Measurements from ENCODE around the gene GLRX3. TPM values are rescaled to one million over a fixed set of nuclear protein-coding genes. Genes with fewer than 3 reads are reported as not detected.
A peak's percentile ranks its signal among the peaks of the same experiment; 100 is the strongest.

Gene GLRX3
- polyA plus RNA-seq, 2 donors: 41.8 to 80.3 TPM

DNA sequence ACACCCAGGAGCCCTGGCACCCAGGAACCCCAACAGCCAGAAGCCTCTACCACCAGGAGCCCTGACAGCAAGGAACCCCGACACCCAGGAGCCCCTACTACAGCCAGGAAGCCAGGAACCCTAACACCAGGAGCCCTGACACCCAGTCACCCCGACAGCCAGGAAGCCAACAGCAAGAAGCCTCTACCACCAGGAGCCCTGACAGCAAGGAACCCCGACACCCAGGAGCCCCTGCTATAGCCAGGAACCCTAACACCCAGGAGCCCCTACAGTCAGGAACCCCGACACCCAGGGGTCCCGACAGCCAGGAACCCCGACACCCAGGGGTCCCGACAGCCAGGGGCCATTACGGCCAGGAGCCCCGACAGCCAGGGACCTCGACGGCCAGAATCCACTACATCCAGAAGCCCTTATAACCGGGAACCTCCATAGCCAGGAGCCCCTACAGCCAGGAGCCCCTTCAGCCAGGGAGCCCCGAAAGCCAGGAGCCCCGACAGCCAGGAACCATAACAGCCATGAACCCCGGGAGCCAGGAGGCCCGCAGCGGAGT, 440 bp upstream of the GLRX3 start:
- H3K9me3 ChIP-seq (ENCODE audit: control insufficient read depth in 2 of 2, insufficient read depth in 1 of 2, low read depth in 1 of 2, low read length in 1 of 2): no peaks in the 10 kb centered on the region
- H3K4me3 ChIP-seq (ENCODE audit: low read depth in 1 of 2, low read length in 2 of 2): peak overlapping the region; percentile 96 to 99
- no peaks in the 10 kb centered on the region for H3K36me3 ChIP-seq (ENCODE audit: control insufficient read depth in 2 of 2, insufficient read depth in 2 of 2, low read length in 1 of 2)
- peaks cover 13 to 18% of the 10 kb centered on the region in 2 donors for H3K4me1 ChIP-seq (ENCODE audit: control insufficient read depth in 2 of 2, insufficient read depth in 2 of 2, low read length in 1 of 2)
- H3K27ac ChIP-seq (ENCODE audit: low read depth in 2 of 2, low read length in 1 of 2): peak overlapping the region; percentile 66 to 86
- H3K27me3 ChIP-seq (ENCODE audit: control insufficient read depth in 1 of 2, insufficient read depth in 2 of 2, low read length in 2 of 2): no peaks in the 10 kb centered on the region
- WGBS, 2 donors: 17 to 21% methylated on average over 17 of the region's 17 CpGs

DNA sequence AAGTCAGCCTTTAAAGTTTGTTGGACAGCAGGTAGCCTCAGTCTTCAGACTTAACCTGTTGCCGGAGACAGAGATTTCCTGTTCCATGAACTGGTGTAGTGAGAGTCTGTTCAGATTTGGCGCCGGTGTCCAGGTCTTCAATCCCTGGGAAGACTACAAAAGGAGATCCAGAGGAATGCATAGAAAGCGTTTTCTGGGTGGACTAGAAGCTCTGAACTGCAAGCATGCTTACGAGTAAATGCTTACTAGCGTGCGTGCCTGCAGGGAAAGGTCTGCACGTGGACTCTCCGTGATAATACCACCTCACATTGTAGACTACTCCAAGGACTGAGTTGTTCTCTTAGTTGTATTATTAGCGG, 878 bp downstream of the GLRX3 start:
- no peaks in the 10 kb centered on the region for H3K9me3 ChIP-seq (ENCODE audit: control insufficient read depth in 2 of 2, insufficient read depth in 1 of 2, low read depth in 1 of 2, low read length in 1 of 2)
- H3K36me3 ChIP-seq (ENCODE audit: control insufficient read depth in 2 of 2, insufficient read depth in 2 of 2, low read length in 1 of 2): no peaks in the 10 kb centered on the region
- peaks cover 15 to 18% of the 10 kb centered on the region in 2 donors for H3K4me1 ChIP-seq (ENCODE audit: control insufficient read depth in 2 of 2, insufficient read depth in 2 of 2, low read length in 1 of 2)
- no peaks in the 10 kb centered on the region for H3K27me3 ChIP-seq (ENCODE audit: control insufficient read depth in 1 of 2, insufficient read depth in 2 of 2, low read length in 2 of 2)
- H3K4me3 ChIP-seq (ENCODE audit: low read depth in 1 of 2, low read length in 2 of 2): peak overlapping the region; percentile 96 to 99
- 3 to 5% methylated on average over 10 of the region's 10 CpGs for WGBS, 2 donors
- H3K27ac ChIP-seq (ENCODE audit: low read depth in 2 of 2, low read length in 1 of 2): peak overlapping the region; percentile 92 to 94

DNA sequence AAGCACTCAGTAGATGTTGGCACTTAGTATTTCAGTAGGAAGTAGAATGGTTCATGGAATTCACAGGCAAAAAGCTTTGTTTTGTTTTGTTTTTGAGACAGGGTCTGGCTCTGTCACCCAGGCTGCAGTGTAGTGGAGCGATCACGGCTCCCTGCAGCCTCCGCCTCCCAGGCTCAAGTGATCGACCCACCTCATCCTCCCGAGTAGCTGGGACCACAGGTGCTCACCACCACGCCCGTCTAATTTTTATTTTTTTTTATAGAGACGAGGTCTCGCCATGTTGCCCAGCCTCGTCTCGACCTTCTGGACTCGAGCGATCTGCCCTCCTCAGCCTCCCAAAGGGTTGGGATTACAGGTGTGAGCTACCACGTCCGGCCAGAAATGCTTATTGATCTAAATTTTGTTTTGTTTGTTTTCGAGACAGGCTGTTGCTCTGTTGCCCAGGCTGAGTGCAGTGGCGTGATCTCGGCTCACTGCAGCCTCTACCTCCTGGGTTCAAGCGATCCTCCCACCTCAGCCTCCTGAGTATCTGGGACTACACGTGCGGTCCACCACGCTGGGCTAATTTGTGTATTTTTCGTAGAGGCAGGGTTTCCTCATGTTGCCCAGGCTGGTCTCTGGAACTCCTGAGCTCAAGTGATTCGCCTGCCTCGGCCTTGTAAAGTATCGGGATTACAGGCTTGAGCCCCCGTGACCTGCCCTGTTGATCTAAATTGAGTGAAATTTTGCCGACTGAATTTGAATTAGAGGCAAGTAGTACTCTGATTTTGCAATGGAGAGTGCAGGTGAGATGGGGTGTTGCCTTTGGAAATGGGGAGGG, 1.7 kb downstream of the GLRX3 start:
- Histone ChIP-seq H3K27ac (ENCODE audit: low read depth in 2 of 2, low read length in 1 of 2) (peak overlapping the region; percentile 20 to 79), H3K4me1 (ENCODE audit: control insufficient read depth in 2 of 2, insufficient read depth in 2 of 2, low read length in 1 of 2) (peaks cover 15 to 18% of the 10 kb centered on the region in 2 donors), H3K27me3 (ENCODE audit: control insufficient read depth in 1 of 2, insufficient read depth in 2 of 2, low read length in 2 of 2) (no peaks in the 10 kb centered on the region), H3K4me3 (ENCODE audit: low read depth in 1 of 2, low read length in 2 of 2) (peak overlapping the region in 1 of 2 donors; percentile 96), H3K9me3 (ENCODE audit: control insufficient read depth in 2 of 2, insufficient read depth in 1 of 2, low read depth in 1 of 2, low read length in 1 of 2) (no peaks in the 10 kb centered on the region), H3K36me3 (ENCODE audit: control insufficient read depth in 2 of 2, insufficient read depth in 2 of 2, low read length in 1 of 2) (peaks cover 0 to 4% of the 10 kb centered on the region in 2 donors)
- 75 to 84% methylated on average over 28 of the region's 28 CpGs for WGBS, 2 donors

DNA sequence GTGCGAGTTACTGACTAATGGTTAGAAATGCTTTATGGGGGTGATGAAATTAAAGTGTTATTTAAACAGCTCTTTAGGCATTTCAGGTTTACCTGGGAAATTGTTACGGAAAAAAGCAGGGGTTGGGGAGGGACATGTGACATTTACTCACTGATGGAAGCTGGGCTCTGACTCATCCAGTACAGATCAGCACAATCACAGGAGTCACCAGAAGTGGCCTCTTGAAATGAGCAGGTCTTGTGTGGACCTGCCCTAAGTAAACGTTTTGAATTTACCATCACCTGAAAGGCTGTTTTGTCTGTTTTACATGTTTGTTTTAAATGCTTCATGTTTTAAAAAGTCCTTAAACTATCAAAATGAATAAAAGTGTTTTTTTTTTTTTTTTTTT, 2.3 kb downstream of the GLRX3 start:
- Histone ChIP-seq H3K4me3 (ENCODE audit: low read depth in 1 of 2, low read length in 2 of 2) (peak overlapping the region in 1 of 2 donors; percentile 2), H3K27ac (ENCODE audit: low read depth in 2 of 2, low read length in 1 of 2) (peak overlapping the region; percentile 20 to 79), H3K4me1 (ENCODE audit: control insufficient read depth in 2 of 2, insufficient read depth in 2 of 2, low read length in 1 of 2) (peaks cover 15 to 18% of the 10 kb centered on the region in 2 donors), H3K36me3 (ENCODE audit: control insufficient read depth in 2 of 2, insufficient read depth in 2 of 2, low read length in 1 of 2) (peaks cover 0 to 5% of the 10 kb centered on the region in 2 donors), H3K27me3 (ENCODE audit: control insufficient read depth in 1 of 2, insufficient read depth in 2 of 2, low read length in 2 of 2) (no peaks in the 10 kb centered on the region), H3K9me3 (ENCODE audit: control insufficient read depth in 2 of 2, insufficient read depth in 1 of 2, low read depth in 1 of 2, low read length in 1 of 2) (no peaks in the 10 kb centered on the region)
- 38 to 61% methylated on average over 3 of the region's 3 CpGs for WGBS, 2 donors

DNA sequence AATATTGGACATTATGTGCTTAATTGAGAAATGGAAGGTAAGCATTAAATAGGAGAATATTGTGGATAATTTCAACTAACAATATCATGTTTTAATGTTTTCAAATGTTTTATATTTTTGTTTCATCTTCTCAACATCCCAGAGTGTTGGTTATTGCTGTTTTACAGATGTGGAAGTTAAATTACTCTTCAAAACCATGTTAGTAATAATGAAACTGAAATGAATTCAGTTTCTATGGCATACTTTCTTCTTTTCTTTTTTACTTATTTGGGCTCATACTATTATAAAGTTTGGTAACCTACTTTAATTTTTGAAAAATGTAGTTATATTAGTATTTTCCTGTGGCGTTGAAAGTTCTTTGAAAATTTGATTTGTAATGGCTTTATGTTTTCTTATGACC, 4.2 kb downstream of the GLRX3 start:
- WGBS, 2 donors: 85 to 89% methylated on average over 1 of the region's 1 CpG
- H3K4me1 ChIP-seq (ENCODE audit: control insufficient read depth in 2 of 2, insufficient read depth in 2 of 2, low read length in 1 of 2): peaks cover 15% of the 10 kb centered on the region in 2 donors

DNA sequence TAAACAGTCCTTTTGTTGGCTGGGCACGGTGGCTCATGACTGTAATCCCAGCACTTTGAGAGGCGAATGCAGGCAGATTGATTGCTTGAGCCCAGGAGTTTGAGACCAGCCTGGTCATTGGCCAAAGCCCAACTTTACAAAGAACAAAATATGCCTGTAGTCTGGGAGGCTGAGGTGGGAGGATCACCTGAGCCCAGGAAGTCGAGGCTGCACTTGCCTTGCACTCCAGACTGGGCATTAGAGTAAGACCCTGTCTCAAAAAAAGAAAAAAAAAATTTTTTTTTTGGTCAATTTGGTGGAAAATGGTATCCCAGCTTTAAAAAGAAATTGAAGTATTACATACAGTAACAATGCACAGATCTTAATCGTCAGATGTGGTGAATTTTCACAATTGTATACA, 4.8 kb downstream of the GLRX3 start:
- H3K4me3 ChIP-seq (ENCODE audit: low read depth in 1 of 2, low read length in 2 of 2): no peak overlapping the region
- H3K27me3 ChIP-seq (ENCODE audit: control insufficient read depth in 1 of 2, insufficient read depth in 2 of 2, low read length in 2 of 2): no peaks in the 10 kb centered on the region
- H3K27ac ChIP-seq (ENCODE audit: low read depth in 2 of 2, low read length in 1 of 2): no peak overlapping the region
- no peaks in the 10 kb centered on the region for H3K9me3 ChIP-seq (ENCODE audit: control insufficient read depth in 2 of 2, insufficient read depth in 1 of 2, low read depth in 1 of 2, low read length in 1 of 2)
- 76% methylated on average over 4 of the region's 4 CpGs for WGBS, 2 donors
- H3K4me1 ChIP-seq (ENCODE audit: control insufficient read depth in 2 of 2, insufficient read depth in 2 of 2, low read length in 1 of 2): peaks cover 11 to 17% of the 10 kb centered on the region in 2 donors
- peaks cover 0 to 5% of the 10 kb centered on the region in 2 donors for H3K36me3 ChIP-seq (ENCODE audit: control insufficient read depth in 2 of 2, insufficient read depth in 2 of 2, low read length in 1 of 2)

More for the DNA sequence above, 4.2 kb downstream of the GLRX3 start:
- no peak overlapping the region for H3K27ac ChIP-seq (ENCODE audit: low read depth in 2 of 2, low read length in 1 of 2)
- no peaks in the 10 kb centered on the region for H3K9me3 ChIP-seq (ENCODE audit: control insufficient read depth in 2 of 2, insufficient read depth in 1 of 2, low read depth in 1 of 2, low read length in 1 of 2)
- H3K4me3 ChIP-seq (ENCODE audit: low read depth in 1 of 2, low read length in 2 of 2): no peak overlapping the region
- H3K36me3 ChIP-seq (ENCODE audit: control insufficient read depth in 2 of 2, insufficient read depth in 2 of 2, low read length in 1 of 2): peaks cover 0 to 5% of the 10 kb centered on the region in 2 donors
- H3K27me3 ChIP-seq (ENCODE audit: control insufficient read depth in 1 of 2, insufficient read depth in 2 of 2, low read length in 2 of 2): no peaks in the 10 kb centered on the region

DNA sequence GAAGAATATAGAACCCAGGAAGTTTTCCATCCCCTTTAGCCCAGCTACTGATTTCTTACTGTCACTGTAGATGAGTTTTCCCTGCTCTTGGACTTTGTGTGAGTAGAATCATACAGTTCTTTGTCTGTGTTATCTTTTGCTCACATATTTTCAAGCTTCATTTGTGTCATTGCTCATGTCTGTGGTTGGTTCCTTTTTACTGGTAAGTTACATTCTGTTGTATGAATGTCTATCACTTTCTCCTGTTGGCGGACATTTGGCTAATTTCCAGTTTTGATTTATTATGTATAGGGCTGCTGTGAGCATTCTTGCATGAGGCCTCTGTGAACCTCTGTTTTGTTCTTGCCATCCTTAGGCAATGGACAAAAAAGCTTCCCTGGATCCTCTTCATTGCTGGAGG, 5.3 kb downstream of the GLRX3 start:
- peaks cover 0 to 5% of the 10 kb centered on the region in 2 donors for H3K36me3 ChIP-seq (ENCODE audit: control insufficient read depth in 2 of 2, insufficient read depth in 2 of 2, low read length in 1 of 2)
- no peak overlapping the region for H3K27ac ChIP-seq (ENCODE audit: low read depth in 2 of 2, low read length in 1 of 2)
- WGBS, 2 donors: 33 to 48% methylated on average over 1 of the region's 1 CpG
- peaks cover 11 to 17% of the 10 kb centered on the region in 2 donors for H3K4me1 ChIP-seq (ENCODE audit: control insufficient read depth in 2 of 2, insufficient read depth in 2 of 2, low read length in 1 of 2)
- H3K9me3 ChIP-seq (ENCODE audit: control insufficient read depth in 2 of 2, insufficient read depth in 1 of 2, low read depth in 1 of 2, low read length in 1 of 2): no peaks in the 10 kb centered on the region
- H3K4me3 ChIP-seq (ENCODE audit: low read depth in 1 of 2, low read length in 2 of 2): no peak overlapping the region
- no peaks in the 10 kb centered on the region for H3K27me3 ChIP-seq (ENCODE audit: control insufficient read depth in 1 of 2, insufficient read depth in 2 of 2, low read length in 2 of 2)

DNA sequence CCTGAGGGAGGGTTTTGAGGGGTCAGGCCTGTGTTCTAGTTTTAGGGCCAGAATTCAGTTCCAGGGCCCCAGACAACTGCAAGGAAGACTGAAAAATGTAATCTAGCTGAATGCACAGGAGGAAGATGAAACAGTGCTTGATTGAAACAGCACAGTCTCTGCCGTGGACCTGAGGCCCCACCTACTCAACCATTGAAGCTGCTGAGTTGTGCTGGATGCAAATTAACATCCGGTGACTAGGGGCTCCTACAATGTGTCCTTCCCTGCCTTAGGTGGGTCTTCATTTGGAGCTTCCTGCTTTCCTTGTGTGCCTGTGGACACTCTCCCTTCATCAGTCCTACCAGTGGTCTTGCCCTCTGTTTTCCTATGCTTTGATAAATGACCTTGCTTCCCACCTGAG, 5.7 kb downstream of the GLRX3 start:
- Histone ChIP-seq H3K9me3 (ENCODE audit: control insufficient read depth in 2 of 2, insufficient read depth in 1 of 2, low read depth in 1 of 2, low read length in 1 of 2) (no peaks in the 10 kb centered on the region), H3K4me1 (ENCODE audit: control insufficient read depth in 2 of 2, insufficient read depth in 2 of 2, low read length in 1 of 2) (peaks cover 9 to 17% of the 10 kb centered on the region in 2 donors), H3K4me3 (ENCODE audit: low read depth in 1 of 2, low read length in 2 of 2) (no peak overlapping the region), H3K27ac (ENCODE audit: low read depth in 2 of 2, low read length in 1 of 2) (no peak overlapping the region), H3K36me3 (ENCODE audit: control insufficient read depth in 2 of 2, insufficient read depth in 2 of 2, low read length in 1 of 2) (peaks cover 0 to 5% of the 10 kb centered on the region in 2 donors), H3K27me3 (ENCODE audit: control insufficient read depth in 1 of 2, insufficient read depth in 2 of 2, low read length in 2 of 2) (no peaks in the 10 kb centered on the region)
- WGBS, 2 donors: 39 to 42% methylated on average over 2 of the region's 2 CpGs

DNA sequence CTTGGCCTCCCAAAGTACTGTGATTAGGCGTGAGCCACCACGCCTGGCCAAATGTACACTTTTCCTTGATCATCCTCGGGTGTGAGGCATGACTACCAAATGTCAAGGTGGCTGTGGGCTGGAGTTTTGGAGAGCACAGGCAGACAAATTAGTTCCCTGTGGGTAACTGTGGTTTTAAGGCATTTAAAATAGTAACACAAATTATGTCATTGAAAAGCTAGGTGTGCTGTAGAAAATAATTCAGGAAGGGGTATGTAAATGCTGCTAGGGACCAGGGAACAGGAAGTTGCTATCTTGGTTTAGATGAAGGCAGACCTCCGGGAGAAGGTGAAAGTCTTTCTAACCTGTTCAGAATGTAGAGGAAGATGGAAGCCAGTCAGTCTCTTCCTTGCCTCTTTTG, 9.9 kb downstream of the GLRX3 start:
- 81 to 84% methylated on average over 4 of the region's 4 CpGs for WGBS, 2 donors
- H3K4me1 ChIP-seq (ENCODE audit: control insufficient read depth in 2 of 2, insufficient read depth in 2 of 2, low read length in 1 of 2): peaks cover under 1 to 2% of the 10 kb centered on the region in 2 donors
- H3K27ac ChIP-seq (ENCODE audit: low read depth in 2 of 2, low read length in 1 of 2): no peak overlapping the region
- no peaks in the 10 kb centered on the region for H3K9me3 ChIP-seq (ENCODE audit: control insufficient read depth in 2 of 2, insufficient read depth in 1 of 2, low read depth in 1 of 2, low read length in 1 of 2)
- no peaks in the 10 kb centered on the region for H3K27me3 ChIP-seq (ENCODE audit: control insufficient read depth in 1 of 2, insufficient read depth in 2 of 2, low read length in 2 of 2)
- H3K36me3 ChIP-seq (ENCODE audit: control insufficient read depth in 2 of 2, insufficient read depth in 2 of 2, low read length in 1 of 2): peaks cover 5 to 10% of the 10 kb centered on the region in 2 donors
- H3K4me3 ChIP-seq (ENCODE audit: low read depth in 1 of 2, low read length in 2 of 2): no peak overlapping the region

Data from esophagus (tissue), 2 donors.